Skeletal muscle cell (primary cell): ENCODE data around the gene HVCN1.
"Not testable (repeated sequence)": the region's sequence is repeated elsewhere in the genome, so short reads cannot be mapped to it uniquely, and the experiment has no call there.

ENCODE experiments used
- DNase-seq: peaks from one replicate; pipeline ENCODE4 v3.0.0-alpha.2; 2010; ENCODE audit warnings: low read depth
- H3K4me3 ChIP-seq: 2 replicates; pipeline ENCODE4 v1.5.1; 2011; ENCODE audit warnings: low read depth, mild to moderate bottlenecking, control low read depth, low read length, moderate library complexity

Gene HVCN1

DNA sequence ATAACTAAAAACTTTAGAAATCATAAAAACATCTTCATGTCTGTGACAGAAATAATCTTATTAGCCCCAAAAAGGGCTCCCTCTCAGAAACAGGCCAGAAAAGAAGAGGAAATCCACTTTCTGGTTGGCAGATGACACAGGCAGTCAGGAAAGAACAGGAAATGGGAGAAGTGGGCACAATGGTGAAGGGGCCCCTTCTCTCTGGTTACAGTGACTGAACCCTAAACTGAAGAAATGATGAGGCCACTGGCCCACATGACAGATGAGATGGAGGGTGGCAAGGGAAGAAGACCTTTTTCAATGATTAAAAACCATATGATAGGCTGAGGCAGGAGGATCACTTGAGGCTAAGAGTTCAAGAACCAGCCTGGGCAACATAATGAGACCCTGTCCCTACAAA lies 53.9 kb downstream of the HVCN1 start:
- DNase-seq, result no peak
- no peak overlapping the region for H3K4me3 ChIP-seq

DNA sequence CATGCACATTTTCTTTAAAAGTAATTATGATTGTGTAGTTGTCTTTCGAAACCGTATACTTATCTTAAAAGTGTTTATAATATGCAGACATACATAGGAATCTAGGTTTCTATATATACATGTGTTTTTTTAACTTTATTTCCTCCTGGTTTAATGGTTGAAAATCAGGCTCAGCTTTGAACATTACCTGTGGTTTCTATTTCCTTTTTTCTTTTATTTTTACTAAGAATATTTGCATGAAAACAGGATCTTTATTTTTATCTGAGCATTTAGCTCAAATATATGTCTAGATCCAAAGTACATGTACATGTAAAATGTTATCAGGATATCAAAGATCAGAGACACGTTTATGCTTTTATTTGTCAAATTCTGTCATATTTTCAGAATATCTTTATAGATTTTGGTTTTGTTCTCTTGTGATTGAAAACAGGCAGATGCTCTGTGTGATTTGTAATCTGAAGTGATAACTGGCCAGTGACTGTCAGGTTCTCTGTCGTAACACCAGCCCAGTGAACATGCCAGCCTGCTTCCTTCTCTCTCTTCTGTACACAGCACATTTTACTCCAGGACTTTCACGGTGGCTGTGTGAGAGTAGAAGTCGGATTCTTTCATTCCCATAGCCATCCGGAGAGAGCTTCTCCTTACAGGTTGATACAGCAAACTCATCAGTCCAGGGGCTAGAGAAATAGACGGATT lies 61.3 kb downstream of the HVCN1 start:
- DNase-seq, result no peak
- H3K4me3 ChIP-seq, result no peak overlapping the region

DNA sequence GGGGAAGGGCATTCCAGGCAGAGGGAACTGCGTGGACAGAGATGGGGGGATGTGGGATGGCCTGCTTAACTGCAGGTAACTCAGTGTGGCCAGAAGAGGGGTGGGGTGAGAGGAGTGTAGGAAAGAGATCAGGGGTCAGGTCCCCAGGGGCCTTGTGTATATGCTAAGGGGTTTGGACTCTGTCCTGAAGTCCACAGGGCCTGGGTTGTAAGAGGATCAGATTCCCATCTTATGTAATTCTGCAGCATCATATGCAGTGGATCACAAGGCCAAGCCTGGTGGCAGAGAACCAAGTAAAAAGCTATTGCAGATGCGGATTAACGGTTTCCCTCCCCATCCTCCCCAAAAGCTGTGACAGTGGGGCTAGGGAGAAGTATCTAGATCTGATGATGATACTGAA lies 66.3 kb downstream of the HVCN1 start:
- no peak overlapping the region for H3K4me3 ChIP-seq
- DNase-seq, result no peak

DNA sequence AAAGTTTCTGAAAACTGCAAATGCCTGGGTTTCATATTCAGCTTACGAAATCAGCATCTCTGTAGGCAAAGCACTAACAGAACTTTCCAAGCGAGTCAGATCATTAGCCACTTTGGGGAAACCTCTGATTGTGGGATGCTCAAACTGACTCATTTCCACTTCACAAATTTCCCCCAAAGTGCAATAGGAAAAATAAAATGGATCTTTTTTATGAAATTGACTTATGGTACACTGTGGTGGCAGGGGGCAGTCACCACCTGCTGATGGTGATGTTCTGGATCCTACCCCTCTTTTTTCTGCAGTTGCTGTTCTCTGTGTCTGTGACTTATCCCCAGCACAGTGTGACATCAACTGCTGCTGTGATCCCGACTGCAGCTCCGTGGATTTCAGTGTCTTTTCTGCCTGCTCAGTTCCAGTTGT lies 69.4 kb downstream of the HVCN1 start:
- no peak overlapping the region for H3K4me3 ChIP-seq
- DNase-seq, result no peak

DNA sequence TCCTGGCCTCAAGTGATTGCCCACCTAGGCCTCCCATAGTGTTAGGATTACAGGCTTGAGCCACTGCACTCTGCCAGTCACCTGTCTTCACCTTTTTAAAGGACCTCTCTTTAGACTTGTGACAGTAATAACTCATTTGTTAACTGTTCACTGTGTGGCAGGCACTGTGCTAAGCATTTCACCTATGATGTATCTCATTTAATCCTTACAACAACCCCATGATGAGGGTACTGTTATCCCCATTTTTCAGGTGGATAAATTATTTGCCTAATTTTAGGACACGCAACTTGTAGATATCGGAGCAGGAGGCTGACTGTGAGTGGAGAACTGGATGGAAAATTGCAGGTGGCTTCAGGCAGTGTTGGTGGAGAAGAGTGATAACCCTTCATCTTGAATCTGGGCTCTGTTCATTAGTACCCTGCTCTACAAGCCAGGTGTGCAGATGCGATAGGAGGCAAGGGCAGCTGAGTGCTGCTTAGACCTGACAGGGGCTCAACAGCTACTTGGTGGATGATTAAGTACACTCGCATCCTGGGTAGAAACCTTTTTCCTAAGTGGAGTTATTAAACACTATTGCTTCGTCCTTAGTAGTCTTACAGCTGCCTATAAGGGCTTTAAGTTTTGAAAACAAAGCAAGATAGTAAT lies 72.3 kb downstream of the HVCN1 start:
- DNase-seq, result no peak
- no peak overlapping the region for H3K4me3 ChIP-seq

DNA sequence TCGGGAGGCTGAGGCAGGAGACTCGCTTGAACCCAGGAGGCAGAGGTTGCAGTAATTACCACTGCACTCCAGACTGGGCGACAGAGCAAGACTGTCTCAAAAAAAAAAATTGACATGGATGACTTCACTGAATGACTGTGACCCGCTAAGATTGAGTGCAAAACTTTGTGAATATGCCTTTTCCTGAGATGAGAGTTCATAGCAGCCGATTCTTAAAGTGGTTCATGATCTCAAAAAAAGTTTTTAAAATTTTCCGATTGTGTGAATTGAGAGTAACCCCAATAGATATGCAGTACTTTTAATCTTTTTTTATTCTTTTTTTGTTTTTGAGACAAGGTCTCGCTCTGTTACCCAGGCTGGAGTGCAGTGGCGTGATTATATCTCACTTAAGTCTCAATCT lies 73.7 kb downstream of the HVCN1 start:
- DNase-seq, result no peak
- H3K4me3 ChIP-seq, result no peak overlapping the region

DNA sequence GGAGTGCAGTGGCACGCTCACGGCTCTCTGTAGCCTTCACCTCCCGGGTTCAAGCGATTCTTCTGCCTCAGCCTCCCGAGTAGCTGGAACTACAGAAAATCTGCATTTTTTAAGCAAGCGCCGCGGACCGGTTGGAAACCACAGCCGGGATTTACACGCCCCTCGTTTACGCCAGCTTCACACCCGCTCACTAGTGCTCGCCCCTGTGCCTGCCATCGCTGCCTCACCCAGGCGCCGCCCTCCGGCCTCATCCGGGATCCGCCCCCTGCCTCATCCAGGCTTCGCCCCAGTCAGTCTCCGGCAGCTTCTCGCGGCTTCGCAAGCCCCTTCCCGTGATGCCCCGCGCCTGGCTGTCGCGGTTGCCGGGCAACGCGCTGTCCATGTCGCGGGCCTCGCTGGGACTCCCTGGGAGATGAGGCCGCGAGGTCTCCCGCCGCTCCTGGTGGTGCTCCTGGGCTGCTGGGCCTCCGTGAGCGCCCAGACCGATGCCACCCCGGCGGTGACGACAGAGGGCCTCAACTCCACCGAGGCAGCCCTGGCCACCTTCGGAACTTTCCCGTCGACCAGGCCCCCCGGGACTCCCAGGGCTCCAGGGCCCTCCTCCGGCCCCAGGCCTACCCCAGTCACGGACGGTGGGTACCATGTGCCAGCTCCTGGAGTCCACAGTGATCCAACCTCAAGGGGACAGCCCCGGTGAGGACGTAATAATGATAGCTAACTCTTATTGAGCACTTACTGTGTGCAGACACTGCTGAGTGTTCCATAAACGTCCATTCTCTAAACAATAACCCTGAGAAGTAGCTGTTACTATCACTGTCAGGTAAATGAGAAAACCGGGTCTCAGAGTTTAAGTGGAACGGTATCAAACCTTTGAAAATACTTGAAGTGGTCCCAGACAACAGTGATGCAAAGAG lies 74.9 kb downstream of the HVCN1 start, which contains the start of gene TCTN1:
Gene TCTN1, plus strand, starts transcription at position 359 of the 914 bp plus-strand sequence. Its CDS starts 54 bp downstream, at position 413.
- DNase-seq, result peak; percentile 78
- peak within 1 kb of the TSS; percentile 83 for H3K4me3 ChIP-seq

DNA sequence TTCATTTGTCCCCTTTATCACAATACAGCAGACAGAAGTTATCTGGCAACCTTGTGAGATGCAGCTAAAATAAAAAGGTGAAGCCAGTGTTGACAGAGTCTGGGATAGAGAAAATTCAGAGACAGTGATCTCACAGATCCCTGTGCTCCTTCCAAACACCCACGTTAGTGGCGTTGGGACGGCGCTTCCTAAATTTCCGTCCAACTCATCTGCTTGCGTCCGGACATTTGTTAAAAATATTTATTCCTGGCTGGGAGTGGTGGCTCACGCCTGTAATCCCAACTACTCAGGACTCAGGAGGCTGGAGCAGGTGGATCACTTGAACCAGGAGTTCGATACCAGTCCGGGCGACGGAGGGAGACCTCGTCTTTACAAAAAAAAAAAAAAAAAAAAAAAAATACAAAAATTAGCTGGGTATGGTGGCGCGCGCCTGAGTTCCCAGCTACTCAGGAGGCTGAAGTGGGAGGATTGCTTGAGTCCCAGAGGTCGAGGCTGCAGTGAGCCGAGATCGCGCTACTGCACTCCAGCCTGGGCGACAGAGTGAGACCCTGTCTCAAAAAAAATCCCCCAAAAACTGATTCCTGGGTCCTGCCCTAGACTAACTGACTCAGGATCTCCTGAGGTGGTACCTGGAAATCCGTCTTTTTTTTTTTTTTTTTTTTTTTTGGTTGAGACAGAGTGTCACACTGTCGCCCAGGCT lies 75.7 kb downstream of the HVCN1 start:
- peak overlapping the region; percentile 83 for H3K4me3 ChIP-seq
- no peak for DNase-seq

DNA sequence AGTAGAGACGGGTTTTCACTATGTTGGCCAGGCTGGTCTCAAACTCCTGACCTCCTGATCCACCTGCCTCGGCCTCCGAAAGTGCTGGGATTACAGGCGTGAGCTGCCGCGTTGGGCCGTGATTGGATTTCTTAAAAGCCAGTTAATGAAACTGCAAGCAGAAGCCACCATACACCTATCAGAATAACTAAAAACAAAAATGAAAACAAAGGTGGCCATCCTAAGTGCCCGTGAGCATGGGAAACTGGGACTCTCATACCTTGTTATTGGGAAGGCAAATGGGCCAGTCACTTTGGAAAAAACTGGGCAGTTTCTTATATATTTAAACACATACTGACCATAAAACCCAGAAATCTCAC lies 82.7 kb downstream of the HVCN1 start:
- DNase-seq, result no peak
- H3K4me3 ChIP-seq, result no peak overlapping the region

DNA sequence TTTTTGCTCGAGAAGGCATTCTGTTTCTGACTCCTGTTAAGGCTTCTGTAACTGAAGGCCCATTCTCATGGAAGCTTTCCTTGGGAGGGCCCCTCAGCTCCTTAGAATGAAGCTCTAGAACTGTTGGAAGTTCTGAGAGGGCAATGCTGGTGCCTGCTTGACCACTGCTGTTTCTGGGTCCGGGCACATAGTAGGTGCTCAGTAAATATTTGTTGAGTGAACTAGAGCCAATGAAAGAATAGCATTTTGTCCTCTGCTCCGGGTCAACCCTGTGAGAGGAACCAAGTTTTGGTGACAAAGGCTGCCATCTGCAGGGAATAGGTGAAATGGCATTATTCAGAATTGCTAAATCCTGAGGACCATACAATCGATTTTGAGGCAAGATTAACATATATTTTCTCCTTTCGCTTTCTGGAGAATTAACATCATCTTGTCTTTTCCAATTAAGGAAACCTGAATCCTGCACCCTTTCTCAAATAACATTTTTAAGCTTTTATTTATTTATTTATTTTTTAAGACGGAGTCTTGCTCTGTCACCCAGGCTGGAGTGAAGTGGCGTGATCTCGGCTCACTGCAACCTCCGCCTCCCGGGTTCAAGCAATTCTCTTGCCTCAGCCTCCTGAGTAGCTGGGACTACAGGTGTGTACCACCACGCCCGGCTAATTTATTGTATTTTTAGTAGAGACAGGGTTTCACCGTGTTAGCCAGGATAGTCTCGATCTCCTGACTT lies 86.7 kb downstream of the HVCN1 start:
- H3K4me3 ChIP-seq, DNase-seq: not testable (repeated sequence)

DNA sequence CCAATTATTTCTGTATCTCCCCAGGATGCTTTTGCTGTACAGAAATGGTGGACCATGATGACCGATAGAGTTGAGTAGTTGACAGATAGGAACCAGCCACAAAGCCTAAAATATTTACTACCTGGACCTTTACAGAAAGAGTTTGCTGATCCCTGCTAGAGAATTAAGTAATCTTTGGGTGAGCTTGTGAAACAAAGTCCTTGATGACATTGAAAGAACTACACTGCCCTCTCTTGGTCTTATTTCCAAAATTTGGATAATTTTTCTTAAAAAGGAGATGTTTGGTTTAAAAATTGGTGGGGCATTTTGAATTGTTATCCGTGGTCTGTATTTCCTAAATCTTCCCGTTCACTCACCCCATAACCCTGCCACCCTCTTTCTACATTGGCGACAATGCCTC lies 88.7 kb downstream of the HVCN1 start:
- no peak for DNase-seq
- no peak overlapping the region for H3K4me3 ChIP-seq

DNA sequence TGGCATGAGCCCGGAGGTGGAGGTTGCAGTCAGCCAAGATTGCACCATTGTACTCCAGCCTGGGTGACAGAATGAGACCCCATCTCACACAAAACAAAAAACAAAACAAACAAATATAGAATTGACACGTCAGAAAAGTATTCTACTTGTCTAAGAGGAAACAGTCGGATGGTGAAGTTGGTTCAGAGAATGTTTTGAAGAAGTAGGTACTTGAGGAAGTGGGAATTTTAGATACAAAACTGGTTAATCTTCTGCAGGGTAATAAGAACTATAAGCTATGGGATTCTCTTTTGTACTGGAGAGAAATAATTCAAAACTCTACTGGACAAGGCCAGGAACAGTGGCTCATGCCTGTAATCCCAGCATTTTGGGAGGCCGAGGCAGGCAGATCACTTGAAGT lies 89.6 kb downstream of the HVCN1 start:
- no peak overlapping the region for H3K4me3 ChIP-seq
- no peak for DNase-seq
